Hematopoietic multipotent progenitor cell treated with erythropoietin and hydrocortisone succinate and interleukin-3 and kit ligand, for 8 days (in vitro differentiated cells): ENCODE results near the gene LURAP1L.
"Not testable (repeated sequence)": the region's sequence is repeated elsewhere in the genome, so short reads cannot be mapped to it uniquely, and the experiment has no call there.

Source experiments
- DNase-seq: peaks from one replicate; pipeline ENCODE4 v3.0.0-alpha.2; 2015

The LURAP1L gene

GRCh38 chr9:12862611-12863410, 88.0 kb downstream of the LURAP1L start:
- DNase-seq = no peak

- no peak for DNase-seq
Observed at GRCh38 chr9:12863618-12864017, 88.8 kb downstream of the LURAP1L start.

- not testable (repeated sequence) for DNase-seq
Observed at GRCh38 chr9:12865380-12865779, 90.6 kb downstream of the LURAP1L start.
